ENCODE measurements around the gene DNAJC11.

GRCh38 chr1:6675941-6676340 lies 25.7 kb downstream of the DNAJC11 start:
- TF ChIP-seq POLR2A (IDR thresholded peaks at IDR 0.05), result no peak
- TF ChIP-seq CTCF (IDR thresholded peaks at IDR 0.05), result no peak
